ENCODE measurements around the gene VPS35L. TPM values are rescaled to one million over a fixed set of nuclear protein-coding genes. Genes with fewer than 3 reads are reported as not detected.

VPS35L gene
- total RNA-seq, 1 donor from 2014 or later: 37.8 TPM

GRCh38 chr16:19704321-19705145, 149.0 kb downstream of the VPS35L start:
- intact Hi-C loops (cut with micrococcal nuclease): no loop called here

GRCh38 chr16:19705146-19705501, 149.6 kb downstream of the VPS35L start:
- H3K4me1 Mint-ChIP-seq: peaks cover 2% of the 10 kb centered on the region
- intact Hi-C loops (cut with micrococcal nuclease): no loop called here
- H3K4me3 Mint-ChIP-seq: no peak overlapping the region
- H3K27me3 Mint-ChIP-seq: no peaks in the 10 kb centered on the region
- H3K27ac Mint-ChIP-seq: no peak overlapping the region
- no peak for DNase-seq
- peaks cover 56% of the 10 kb centered on the region for H3K36me3 Mint-ChIP-seq (ENCODE audit: low read depth)
- no peaks in the 10 kb centered on the region for H3K9me3 Mint-ChIP-seq

More at GRCh38 chr16:19704321-19705145, 149.0 kb downstream of the VPS35L start:
- Mint-ChIP-seq H3K36me3 (ENCODE audit: low read depth) (peaks cover 53% of the 10 kb centered on the region), H3K4me1 (peaks cover 2% of the 10 kb centered on the region), H3K9me3 (no peaks in the 10 kb centered on the region), H3K27me3 (no peaks in the 10 kb centered on the region), H3K27ac (no peak overlapping the region), H3K4me3 (no peak overlapping the region)
- DNase-seq: no peak

GRCh38 chr16:19705843-19706242, 150.3 kb downstream of the VPS35L start:
- no peak for DNase-seq
- H3K36me3 Mint-ChIP-seq (ENCODE audit: low read depth): peaks cover 51% of the 10 kb centered on the region
- H3K27me3 Mint-ChIP-seq: no peaks in the 10 kb centered on the region
- no peaks in the 10 kb centered on the region for H3K9me3 Mint-ChIP-seq
- intact Hi-C loops (cut with micrococcal nuclease): no loop called here
- no peak overlapping the region for H3K4me3 Mint-ChIP-seq
- no peak overlapping the region for H3K27ac Mint-ChIP-seq
- H3K4me1 Mint-ChIP-seq: peaks cover 2% of the 10 kb centered on the region

GRCh38 chr16:19706846-19707245, 151.3 kb downstream of the VPS35L start:
- no peak overlapping the region for H3K4me3 Mint-ChIP-seq

GRCh38 chr16:19707569-19708295, 152.2 kb downstream of the VPS35L start:
- intact Hi-C loops (cut with micrococcal nuclease): no loop called here
- DNase-seq: no peak
- Mint-ChIP-seq H3K36me3 (ENCODE audit: low read depth) (peaks cover 39% of the 10 kb centered on the region), H3K27me3 (no peaks in the 10 kb centered on the region), H3K4me1 (peaks cover 2% of the 10 kb centered on the region), H3K9me3 (no peaks in the 10 kb centered on the region), H3K27ac (no peak overlapping the region), H3K4me3 (no peak overlapping the region)

More at GRCh38 chr16:19706846-19707245, 151.3 kb downstream of the VPS35L start:
- Mint-ChIP-seq H3K27me3 (no peaks in the 10 kb centered on the region), H3K4me1 (peaks cover 2% of the 10 kb centered on the region), H3K9me3 (no peaks in the 10 kb centered on the region), H3K36me3 (ENCODE audit: low read depth) (peaks cover 43% of the 10 kb centered on the region), H3K27ac (no peak overlapping the region)
- intact Hi-C loops (cut with micrococcal nuclease): no loop called here
- DNase-seq: no peak

GRCh38 chr16:19708296-19709205, 153.0 kb downstream of the VPS35L start:
- no peak overlapping the region for H3K27ac Mint-ChIP-seq
- H3K27me3 Mint-ChIP-seq: no peaks in the 10 kb centered on the region
- peaks cover 37% of the 10 kb centered on the region for H3K36me3 Mint-ChIP-seq (ENCODE audit: low read depth)
- no peak overlapping the region for H3K4me3 Mint-ChIP-seq
- peaks cover 3% of the 10 kb centered on the region for H3K4me1 Mint-ChIP-seq
- no peak for DNase-seq
- H3K9me3 Mint-ChIP-seq: no peaks in the 10 kb centered on the region
- intact Hi-C loops (cut with micrococcal nuclease): no loop called here

GRCh38 chr16:19709381-19710136, 154.1 kb downstream of the VPS35L start:
- Mint-ChIP-seq H3K4me3 (no peak overlapping the region), H3K9me3 (no peaks in the 10 kb centered on the region), H3K4me1 (peaks cover 4% of the 10 kb centered on the region), H3K27ac (no peak overlapping the region), H3K27me3 (no peaks in the 10 kb centered on the region), H3K36me3 (ENCODE audit: low read depth) (peaks cover 37% of the 10 kb centered on the region)
- intact Hi-C loops (cut with micrococcal nuclease): loop anchor here (10.0 kb wide), 1 partner anchor 125 kb away; no protein-coding TSS in a partner anchor
- DNase-seq: no peak

GRCh38 chr16:19710191-19710908, 154.8 kb downstream of the VPS35L start:
- no peak overlapping the region for H3K4me3 Mint-ChIP-seq
- peaks cover 34% of the 10 kb centered on the region for H3K36me3 Mint-ChIP-seq (ENCODE audit: low read depth)
- DNase-seq: no peak
- peaks cover 8% of the 10 kb centered on the region for H3K4me1 Mint-ChIP-seq
- no peaks in the 10 kb centered on the region for H3K27me3 Mint-ChIP-seq
- no peaks in the 10 kb centered on the region for H3K9me3 Mint-ChIP-seq
- intact Hi-C loops (cut with micrococcal nuclease): loop anchor here (10.0 kb wide), 1 partner anchor 126 kb away; no protein-coding TSS in a partner anchor
- H3K27ac Mint-ChIP-seq: no peak overlapping the region

- H3K4me3 Mint-ChIP-seq: no peak overlapping the region
- no peaks in the 10 kb centered on the region for H3K27me3 Mint-ChIP-seq
- intact Hi-C loops (cut with micrococcal nuclease): loop anchor here (10.0 kb wide), 1 partner anchor 126 kb away; no protein-coding TSS in a partner anchor
- H3K4me1 Mint-ChIP-seq: peaks cover 10% of the 10 kb centered on the region
- H3K9me3 Mint-ChIP-seq: no peaks in the 10 kb centered on the region
- peaks cover 27% of the 10 kb centered on the region for H3K36me3 Mint-ChIP-seq (ENCODE audit: low read depth)
- no peak overlapping the region for H3K27ac Mint-ChIP-seq
- DNase-seq: no peak
Observed at GRCh38 chr16:19710991-19711545, 155.6 kb downstream of the VPS35L start.

- Mint-ChIP-seq H3K27ac (peak overlapping the region; percentile 4), H3K27me3 (no peaks in the 10 kb centered on the region), H3K4me1 (peaks cover 16% of the 10 kb centered on the region), H3K4me3 (no peak overlapping the region), H3K9me3 (no peaks in the 10 kb centered on the region), H3K36me3 (ENCODE audit: low read depth) (peaks cover 22% of the 10 kb centered on the region)
- DNase-seq: no peak
- intact Hi-C loops (cut with micrococcal nuclease): loop anchor here (10.0 kb wide), 1 partner anchor 127 kb away; no protein-coding TSS in a partner anchor
Observed at GRCh38 chr16:19711643-19712042, 156.1 kb downstream of the VPS35L start.

- intact Hi-C loops (cut with micrococcal nuclease): loop anchor here (10.0 kb wide), 1 partner anchor 128 kb away; no protein-coding TSS in a partner anchor
- Mint-ChIP-seq H3K4me1 (peaks cover 20% of the 10 kb centered on the region), H3K27me3 (no peaks in the 10 kb centered on the region), H3K36me3 (ENCODE audit: low read depth) (peaks cover 26% of the 10 kb centered on the region), H3K4me3 (no peak overlapping the region), H3K27ac (no peak overlapping the region), H3K9me3 (no peaks in the 10 kb centered on the region)
- DNase-seq: no peak
Observed at GRCh38 chr16:19712418-19713058, 157.0 kb downstream of the VPS35L start.

- H3K4me1 Mint-ChIP-seq: peaks cover 20% of the 10 kb centered on the region
- intact Hi-C loops (cut with micrococcal nuclease): loop anchor here (10.0 kb wide), 1 partner anchor 129 kb away; no protein-coding TSS in a partner anchor
- no peaks in the 10 kb centered on the region for H3K9me3 Mint-ChIP-seq
- peaks cover 28% of the 10 kb centered on the region for H3K36me3 Mint-ChIP-seq (ENCODE audit: low read depth)
- H3K27ac Mint-ChIP-seq: no peak overlapping the region
- H3K4me3 Mint-ChIP-seq: no peak overlapping the region
- H3K27me3 Mint-ChIP-seq: no peaks in the 10 kb centered on the region
- DNase-seq: no peak
Observed at GRCh38 chr16:19713697-19714096, 158.2 kb downstream of the VPS35L start.

Data from activated CD4-positive, alpha-beta T cell treated with anti-CD3 and anti-CD28 coated beads, Interleukin-2, amount 10 ng/mL, durations not matched to agents 24 days and 14 days (primary cell).